Thymus (tissue), 11 donors: ENCODE measurements around the gene CCL28. TPM values are rescaled to one million over a fixed set of nuclear protein-coding genes. Genes with fewer than 3 reads are reported as not detected.

ENCODE experiments used
- DNase-seq, 9 donors: peaks; one replicate each; pipeline ENCODE4 v3.0.0-alpha.2; 2013; ENCODE audit warnings: low spot score in 9 of 9, low read depth in 6 of 9, missing footprints in 1 of 9
- H3K27ac ChIP-seq, 2 donors: one replicate each; pipeline ENCODE4 v1.5.1; 2013; ENCODE audit warnings: control low read depth in 1 of 2, low read depth in 1 of 2, low read length in 1 of 2, mild to moderate bottlenecking in 1 of 2, moderate library complexity in 1 of 2
- H3K27me3 ChIP-seq, 2 donors: one replicate each; pipeline ENCODE4 v1.5.1; 2013; ENCODE audit warnings: low read length in 1 of 2; ENCODE audit not compliant: control insufficient read depth in 2 of 2, insufficient read depth in 1 of 2
- H3K36me3 ChIP-seq, 2 donors: one replicate each; pipeline ENCODE4 v1.5.1; 2013; ENCODE audit warnings: low read length in 1 of 2, mild to moderate bottlenecking in 1 of 2, moderate library complexity in 1 of 2; ENCODE audit not compliant: control insufficient read depth in 2 of 2, insufficient read depth in 2 of 2
- H3K4me1 ChIP-seq, 2 donors: one replicate each; pipeline ENCODE4 v1.5.1; 2013; ENCODE audit warnings: low read length in 2 of 2; ENCODE audit not compliant: control insufficient read depth in 2 of 2, insufficient read depth in 2 of 2
- H3K4me3 ChIP-seq, 2 donors: one replicate each; pipeline ENCODE4 v1.5.1; 2013; ENCODE audit warnings: low read length in 2 of 2, control low read depth in 1 of 2, mild to moderate bottlenecking in 1 of 2
- H3K9me3 ChIP-seq, 2 donors: one replicate each; pipeline ENCODE4 v1.5.1; 2013; ENCODE audit warnings: low read length in 1 of 2, mild to moderate bottlenecking in 1 of 2; ENCODE audit not compliant: control insufficient read depth in 2 of 2, insufficient read depth in 1 of 2
- whole genome bisulfite sequencing: extraction: QIAGEN DNeasy Blood & Tissue Kit; methylation state at CpG from one replicate; pipeline ENCODE4 v1.1.7; 2013; 5-methylcytosine and 5-hydroxymethylcytosine counted together
- polyA plus RNA-seq: library from polyadenylated mRNA; stranded (reverse); fragments of 200-250 nt; gene quantifications from one replicate; pipeline ENCODE4 v1.2.3, GENCODE V29; 2013
- total RNA-seq: library from RNA; stranded (reverse); fragments of 120-200 nt; gene quantifications from one replicate; pipeline ENCODE4 v1.2.4, GENCODE V29; 2013
- donor health status: healthy.

The CCL28 gene
- total and polyA plus RNA-seq, 2 donors: 2.0 to 6.5 TPM

DNA sequence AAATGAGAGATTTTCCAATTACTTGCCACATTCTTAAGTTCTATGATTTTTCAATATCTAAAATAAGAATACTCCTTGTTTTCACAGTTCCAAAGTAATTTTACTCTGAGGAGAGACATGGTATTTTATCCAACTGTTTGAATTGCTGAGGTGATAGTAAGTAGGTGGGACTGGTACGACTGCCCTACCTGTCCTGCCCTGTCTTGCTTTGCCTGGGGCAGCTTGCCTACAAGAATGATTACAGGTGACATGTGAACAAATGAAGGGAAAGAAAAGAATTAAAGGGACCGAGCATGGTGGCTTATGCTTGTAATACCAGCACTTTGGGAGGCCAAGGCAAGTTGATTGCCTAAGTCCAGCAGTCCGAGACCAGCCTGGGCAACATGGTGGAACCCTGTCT is 57.4 kb downstream of the CCL28 start:
- WGBS: 96% methylated on average over 3 of the region's 3 CpGs
- no peak for DNase-seq
- Histone ChIP-seq H3K4me1 (no peaks in the 10 kb centered on the region), H3K9me3 (no peaks in the 10 kb centered on the region), H3K4me3 (no peak overlapping the region), H3K27me3 (no peaks in the 10 kb centered on the region), H3K36me3 (no peaks in the 10 kb centered on the region), H3K27ac (no peak overlapping the region)

DNA sequence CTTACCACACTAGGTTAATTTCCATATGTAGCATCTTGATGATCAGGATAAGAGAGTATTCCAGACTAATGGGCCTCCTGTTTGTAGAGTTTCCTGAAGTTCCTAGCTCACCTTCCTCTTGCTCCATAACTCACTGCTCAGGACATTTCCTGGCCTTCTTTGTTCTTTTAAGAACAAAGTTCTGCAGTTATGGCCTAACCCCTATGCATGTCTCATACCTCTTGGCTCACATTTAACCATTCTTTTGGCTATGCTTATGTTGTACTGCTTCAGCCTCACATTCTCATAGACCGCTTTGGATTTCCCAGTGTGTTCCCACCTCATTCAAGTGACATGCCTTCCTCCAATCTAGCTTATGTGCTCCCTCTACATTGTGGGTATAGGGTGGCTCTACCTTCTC is 58.5 kb downstream of the CCL28 start:
- Histone ChIP-seq H3K27me3 (no peaks in the 10 kb centered on the region), H3K4me3 (no peak overlapping the region), H3K36me3 (no peaks in the 10 kb centered on the region), H3K9me3 (no peaks in the 10 kb centered on the region), H3K27ac (no peak overlapping the region), H3K4me1 (no peaks in the 10 kb centered on the region)
- WGBS: 98% methylated on average over 1 of the region's 1 CpG
- DNase-seq: no peak

GRCh38 chr5:43352915-43353314 is 59.3 kb downstream of the CCL28 start:
- 90% methylated on average over 2 of the region's 2 CpGs for WGBS
- Histone ChIP-seq H3K36me3 (no peaks in the 10 kb centered on the region), H3K4me3 (no peak overlapping the region), H3K4me1 (no peaks in the 10 kb centered on the region), H3K9me3 (no peaks in the 10 kb centered on the region), H3K27ac (no peak overlapping the region), H3K27me3 (no peaks in the 10 kb centered on the region)
- no peak for DNase-seq

DNA sequence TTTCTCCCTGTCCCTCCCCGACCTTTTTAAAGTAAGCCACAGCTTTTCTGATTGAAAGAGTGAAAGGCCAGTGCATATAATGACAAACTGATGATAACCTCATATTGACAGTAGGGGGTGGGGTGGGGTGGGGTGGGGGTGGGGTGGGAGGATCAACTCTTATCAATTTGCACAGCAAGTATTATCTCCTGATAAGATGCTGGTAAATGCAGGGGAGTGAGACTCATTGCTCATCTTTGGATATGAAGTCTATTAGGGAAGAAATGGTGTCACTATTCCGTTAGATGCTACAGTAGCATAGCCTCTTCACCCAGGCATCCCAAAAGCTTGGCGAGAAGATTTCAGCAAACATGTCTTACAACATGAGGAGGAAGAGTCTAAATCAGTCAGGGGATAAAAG is 60.1 kb downstream of the CCL28 start:
- no peaks in the 10 kb centered on the region for H3K4me1 ChIP-seq
- no peaks in the 10 kb centered on the region for H3K27me3 ChIP-seq
- no peak overlapping the region for H3K4me3 ChIP-seq
- no peak overlapping the region for H3K27ac ChIP-seq
- H3K36me3 ChIP-seq: no peaks in the 10 kb centered on the region
- no peak for DNase-seq
- WGBS: 95% methylated on average over 3 of the region's 3 CpGs
- no peaks in the 10 kb centered on the region for H3K9me3 ChIP-seq

- H3K36me3 ChIP-seq: no peaks in the 10 kb centered on the region
- H3K9me3 ChIP-seq: no peaks in the 10 kb centered on the region
- WGBS: 94% methylated on average over 1 of the region's 1 CpG
- no peak overlapping the region for H3K27ac ChIP-seq
- H3K27me3 ChIP-seq: no peaks in the 10 kb centered on the region
- no peaks in the 10 kb centered on the region for H3K4me1 ChIP-seq
- DNase-seq: no peak
- no peak overlapping the region for H3K4me3 ChIP-seq
These were observed 63.3 kb downstream of the CCL28 start for GRCh38 chr5:43348861-43349363.

- no peak overlapping the region for H3K27ac ChIP-seq
- H3K36me3 ChIP-seq: no peaks in the 10 kb centered on the region
- H3K4me1 ChIP-seq: no peaks in the 10 kb centered on the region
- no peaks in the 10 kb centered on the region for H3K27me3 ChIP-seq
- 98% methylated on average over 4 of the region's 4 CpGs for WGBS
- DNase-seq: no peak
- no peaks in the 10 kb centered on the region for H3K9me3 ChIP-seq
- no peak overlapping the region for H3K4me3 ChIP-seq
These were observed 64.0 kb downstream of the CCL28 start for GRCh38 chr5:43348207-43348606.

- peaks cover 1 to 6% of the 10 kb centered on the region in 2 donors for H3K9me3 ChIP-seq
- H3K4me1 ChIP-seq: no peaks in the 10 kb centered on the region
- no peak overlapping the region for H3K27ac ChIP-seq
- 83% methylated on average over 1 of the region's 1 CpG for WGBS
- H3K4me3 ChIP-seq: no peak overlapping the region
- DNase-seq: no peak
- H3K36me3 ChIP-seq: no peaks in the 10 kb centered on the region
- H3K27me3 ChIP-seq: no peaks in the 10 kb centered on the region
These were observed 73.3 kb downstream of the CCL28 start for GRCh38 chr5:43338862-43339261.

- 97% methylated on average over 2 of the region's 2 CpGs for WGBS
- H3K9me3 ChIP-seq: peaks cover 1 to 6% of the 10 kb centered on the region in 2 donors
- H3K27me3 ChIP-seq: no peaks in the 10 kb centered on the region
- H3K27ac ChIP-seq: no peak overlapping the region
- no peaks in the 10 kb centered on the region for H3K4me1 ChIP-seq
- no peaks in the 10 kb centered on the region for H3K36me3 ChIP-seq
- no peak for DNase-seq
- no peak overlapping the region for H3K4me3 ChIP-seq
These were observed 76.0 kb downstream of the CCL28 start for GRCh38 chr5:43336159-43336558.

- H3K27me3 ChIP-seq: no peaks in the 10 kb centered on the region
- peaks cover 0 to 1% of the 10 kb centered on the region in 2 donors for H3K9me3 ChIP-seq
- H3K27ac ChIP-seq: no peak overlapping the region
- DNase-seq: no peak
- no peaks in the 10 kb centered on the region for H3K4me1 ChIP-seq
- WGBS: 90% methylated on average over 4 of the region's 4 CpGs
- no peak overlapping the region for H3K4me3 ChIP-seq
- no peaks in the 10 kb centered on the region for H3K36me3 ChIP-seq
These were observed 76.5 kb downstream of the CCL28 start for GRCh38 chr5:43335681-43336080.

DNA sequence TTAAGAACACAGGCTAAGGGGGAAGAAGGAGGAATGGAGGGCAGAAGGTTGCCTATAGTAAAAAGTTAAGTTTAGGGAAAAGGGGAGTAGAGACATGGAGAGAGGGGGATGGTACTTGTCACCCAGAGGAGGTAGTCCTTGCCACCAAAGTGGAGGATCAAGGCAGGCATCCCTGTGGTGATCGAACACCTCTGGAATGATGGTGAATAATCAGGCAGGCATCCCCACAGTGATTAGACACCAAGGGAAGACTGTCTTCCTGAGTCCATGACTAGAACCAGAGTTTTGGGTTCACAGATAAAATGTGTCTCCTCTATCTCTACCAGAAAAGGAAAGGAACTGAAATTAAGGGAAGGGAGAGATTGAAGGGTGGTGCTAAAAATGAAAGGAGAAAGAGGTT is 79.8 kb downstream of the CCL28 start:
- no peak for DNase-seq
- no peak overlapping the region for H3K27ac ChIP-seq
- no peaks in the 10 kb centered on the region for H3K4me1 ChIP-seq
- H3K9me3 ChIP-seq: peaks cover 0 to 5% of the 10 kb centered on the region in 2 donors
- H3K27me3 ChIP-seq: no peaks in the 10 kb centered on the region
- no peaks in the 10 kb centered on the region for H3K36me3 ChIP-seq
- WGBS: 96% methylated on average over 1 of the region's 1 CpG
- H3K4me3 ChIP-seq: no peak overlapping the region
